Ectodermal cell (in vitro differentiated cells): ENCODE results near the gene CAST.

Experiments used
- H3K27ac ChIP-seq: 2 replicates; pipeline ENCODE4 v1.7.0; 2013; ENCODE audit warnings: mild to moderate bottlenecking, low read depth, low read length; ENCODE audit not compliant: insufficient read depth, poor library complexity, severe bottlenecking
- H3K27me3 ChIP-seq: 2 replicates; pipeline ENCODE4 v1.7.0; 2013; ENCODE audit warnings: mild to moderate bottlenecking, low read length; ENCODE audit not compliant: insufficient read depth, control insufficient read depth, poor library complexity, severe bottlenecking
- H3K36me3 ChIP-seq: one replicate; pipeline ENCODE4 v1.7.0; 2013; ENCODE audit warnings: low read length; ENCODE audit not compliant: control insufficient read depth, insufficient read depth
- H3K4me1 ChIP-seq: one replicate; pipeline ENCODE4 v1.7.0; 2013; ENCODE audit warnings: low read length; ENCODE audit not compliant: control insufficient read depth, insufficient read depth
- H3K4me3 ChIP-seq: 2 replicates; pipeline ENCODE4 v1.7.0; 2013; ENCODE audit warnings: low read depth, low read length, control low read depth; ENCODE audit not compliant: insufficient read depth
- H3K9me3 ChIP-seq: 2 replicates; pipeline ENCODE4 v1.7.0; 2013; ENCODE audit warnings: mild to moderate bottlenecking, low read length, moderate library complexity; ENCODE audit not compliant: control insufficient read depth
- WGBS, 2 experiments: methylation state at CpG; one replicate each; pipeline ENCODE4 v1.1.7; 2013; ENCODE audit warnings: missing lambda C conversion rate in 2 of 2; 5-methylcytosine and 5-hydroxymethylcytosine counted together

CAST gene

DNA sequence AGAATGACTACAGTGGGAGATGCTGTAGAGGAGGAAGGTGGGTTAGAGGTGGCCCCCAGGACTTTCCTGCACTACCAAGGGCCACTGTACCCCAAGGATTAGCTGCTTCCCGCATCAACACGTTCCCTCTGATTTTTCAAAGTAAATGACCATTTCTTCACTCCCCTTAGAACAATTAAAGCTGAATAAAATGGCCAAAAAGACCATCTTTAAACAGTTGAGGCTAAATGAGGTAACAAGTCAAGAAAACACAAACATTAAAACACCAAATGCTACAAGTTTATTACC is 146.3 kb downstream of the CAST start:
- no peaks in the 10 kb centered on the region for H3K9me3 ChIP-seq
- no peaks in the 10 kb centered on the region for H3K4me1 ChIP-seq
- 12 to 23% methylated on average over 2 of the region's 2 CpGs for WGBS, 2 experiments
- H3K36me3 ChIP-seq = no peaks in the 10 kb centered on the region
- H3K27me3 ChIP-seq = no peaks in the 10 kb centered on the region
- H3K27ac ChIP-seq = no peak overlapping the region
- H3K4me3 ChIP-seq = peak overlapping the region; percentile 58

DNA sequence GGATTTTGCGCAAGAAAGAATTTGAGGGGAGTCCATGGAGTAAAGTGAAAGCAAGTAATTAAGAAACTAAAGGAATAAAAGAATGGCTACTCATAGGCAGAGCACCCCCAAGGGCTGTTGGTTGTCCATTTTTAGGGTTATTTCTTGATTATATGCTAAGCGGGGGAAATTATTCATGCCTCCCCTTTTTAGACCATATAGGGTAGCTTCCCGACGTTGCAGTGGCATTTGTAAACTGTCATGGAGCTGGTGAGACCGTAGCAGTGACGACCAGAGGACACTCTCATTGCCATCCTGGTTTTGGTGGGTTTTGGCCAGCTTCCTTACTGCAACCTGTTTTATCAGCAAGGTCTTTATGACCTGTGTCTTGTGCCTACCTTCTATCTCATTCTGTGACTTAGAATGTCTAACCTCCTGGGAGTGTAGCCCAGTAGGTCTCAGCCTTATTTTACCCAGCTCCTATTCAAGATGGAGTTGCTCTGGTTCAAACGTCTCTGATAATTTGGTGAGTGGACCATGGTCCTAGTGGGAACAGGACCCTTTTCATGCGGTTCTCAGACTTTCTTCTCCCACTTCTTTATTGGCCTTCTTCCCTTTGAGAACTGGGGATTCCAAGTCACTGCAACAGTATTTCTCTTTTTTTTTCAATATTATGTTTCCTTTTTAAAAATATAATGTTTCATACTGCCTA is 146.8 kb downstream of the CAST start:
- Histone ChIP-seq H3K4me1 (no peaks in the 10 kb centered on the region), H3K27me3 (no peaks in the 10 kb centered on the region), H3K36me3 (no peaks in the 10 kb centered on the region), H3K4me3 (no peak overlapping the region), H3K27ac (no peak overlapping the region), H3K9me3 (no peaks in the 10 kb centered on the region)
- 90 to 96% methylated on average over 8 of the region's 8 CpGs for WGBS, 2 experiments

- Histone ChIP-seq H3K4me3 (no peak overlapping the region), H3K4me1 (no peaks in the 10 kb centered on the region), H3K9me3 (no peaks in the 10 kb centered on the region), H3K27me3 (no peaks in the 10 kb centered on the region), H3K36me3 (no peaks in the 10 kb centered on the region), H3K27ac (no peak overlapping the region)
- WGBS, 2 experiments = 93 to 96% methylated on average over 9 of the region's 9 CpGs
Measured at GRCh38 chr5:96809921-96810320, 147.7 kb downstream of the CAST start.

- Histone ChIP-seq H3K27ac (no peak overlapping the region), H3K9me3 (no peaks in the 10 kb centered on the region), H3K4me1 (no peaks in the 10 kb centered on the region), H3K36me3 (no peaks in the 10 kb centered on the region), H3K27me3 (no peaks in the 10 kb centered on the region), H3K4me3 (no peak overlapping the region)
Measured at GRCh38 chr5:96812851-96813250, 150.7 kb downstream of the CAST start.

GRCh38 chr5:96814041-96814440 is 151.9 kb downstream of the CAST start:
- no peak overlapping the region for H3K4me3 ChIP-seq
- no peaks in the 10 kb centered on the region for H3K9me3 ChIP-seq
- H3K4me1 ChIP-seq = no peaks in the 10 kb centered on the region
- no peaks in the 10 kb centered on the region for H3K27me3 ChIP-seq
- no peak overlapping the region for H3K27ac ChIP-seq
- no peaks in the 10 kb centered on the region for H3K36me3 ChIP-seq
- WGBS, 2 experiments = 89 to 94% methylated on average over 2 of the region's 3 CpGs

DNA sequence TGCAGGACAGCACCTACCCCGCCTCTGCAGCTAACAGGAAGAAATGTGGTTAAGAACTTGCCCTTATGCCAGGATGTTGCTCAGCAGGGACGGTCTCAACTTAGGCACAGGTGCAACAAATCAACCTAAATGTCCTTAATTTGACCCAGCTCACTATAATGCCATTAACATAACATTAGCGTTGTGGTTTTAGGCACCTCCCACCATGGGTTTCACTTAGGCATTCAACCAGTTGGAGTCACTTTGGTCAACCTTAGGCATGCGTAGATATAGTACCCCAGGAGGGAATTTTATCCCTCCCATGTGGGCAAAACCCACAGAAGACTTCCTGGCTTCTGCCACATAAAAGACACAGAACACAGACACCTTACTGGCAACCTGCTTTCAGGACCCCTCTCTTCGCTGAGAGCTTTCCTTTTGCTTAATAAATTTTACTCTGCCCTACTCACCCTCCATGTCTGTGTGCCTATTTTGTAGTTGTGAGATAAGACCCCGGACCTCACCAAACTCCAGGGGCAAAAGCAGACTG is 154.3 kb downstream of the CAST start:
- H3K36me3 ChIP-seq = no peaks in the 10 kb centered on the region
- H3K9me3 ChIP-seq = no peaks in the 10 kb centered on the region
- H3K27ac ChIP-seq = no peak overlapping the region
- no peak overlapping the region for H3K4me3 ChIP-seq
- no peaks in the 10 kb centered on the region for H3K27me3 ChIP-seq
- 65 to 66% methylated on average over 6 of the region's 6 CpGs for WGBS, 2 experiments
- H3K4me1 ChIP-seq = no peaks in the 10 kb centered on the region

DNA sequence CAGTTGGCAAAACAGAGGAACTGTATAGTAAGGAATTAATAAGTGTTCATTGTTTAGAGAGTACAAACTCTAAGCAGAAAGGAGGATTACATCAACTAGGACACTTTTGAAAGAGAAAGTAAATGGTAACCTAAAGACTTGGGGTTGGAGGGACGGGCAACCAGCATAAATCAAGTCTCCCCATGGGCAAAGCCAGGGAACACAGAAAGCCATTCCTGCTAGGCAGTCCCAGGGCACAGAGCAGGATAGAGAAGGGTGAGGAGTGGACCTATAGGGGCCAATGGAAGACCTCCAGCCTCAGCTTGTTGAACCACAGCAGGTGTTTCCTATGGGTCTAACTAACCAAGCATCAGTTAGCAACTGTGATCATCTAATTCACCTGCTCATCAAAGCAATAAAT is 154.8 kb downstream of the CAST start:
- no peaks in the 10 kb centered on the region for H3K36me3 ChIP-seq
- no peak overlapping the region for H3K4me3 ChIP-seq
- no peaks in the 10 kb centered on the region for H3K27me3 ChIP-seq
- no peaks in the 10 kb centered on the region for H3K9me3 ChIP-seq
- 86 to 90% methylated on average over 1 of the region's 1 CpG for WGBS, 2 experiments
- no peak overlapping the region for H3K27ac ChIP-seq
- H3K4me1 ChIP-seq = no peaks in the 10 kb centered on the region

DNA sequence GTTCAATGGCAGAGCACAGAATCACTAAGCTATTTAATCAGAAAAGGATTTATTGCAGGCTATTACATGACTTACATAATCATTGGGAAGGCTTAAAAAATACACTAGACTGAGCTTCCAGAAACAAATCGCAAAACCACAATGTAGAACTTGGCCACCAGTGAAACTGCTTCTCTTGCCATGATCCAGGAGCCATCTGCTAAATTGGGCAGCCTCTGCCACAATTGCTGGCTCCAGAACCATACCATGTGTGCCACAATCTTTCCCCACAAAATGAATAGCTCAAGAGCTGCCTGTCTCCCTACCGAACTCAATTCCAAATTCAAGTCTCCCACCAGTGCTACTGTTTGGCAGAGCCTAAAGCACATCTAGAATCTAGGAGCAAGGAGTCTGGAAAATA is 155.3 kb downstream of the CAST start:
- H3K4me3 ChIP-seq = no peak overlapping the region
- WGBS, 2 experiments = 92% methylated on average over 2 of the region's 2 CpGs
- H3K36me3 ChIP-seq = no peaks in the 10 kb centered on the region
- H3K4me1 ChIP-seq = no peaks in the 10 kb centered on the region
- H3K9me3 ChIP-seq = no peaks in the 10 kb centered on the region
- H3K27me3 ChIP-seq = no peaks in the 10 kb centered on the region
- no peak overlapping the region for H3K27ac ChIP-seq

DNA sequence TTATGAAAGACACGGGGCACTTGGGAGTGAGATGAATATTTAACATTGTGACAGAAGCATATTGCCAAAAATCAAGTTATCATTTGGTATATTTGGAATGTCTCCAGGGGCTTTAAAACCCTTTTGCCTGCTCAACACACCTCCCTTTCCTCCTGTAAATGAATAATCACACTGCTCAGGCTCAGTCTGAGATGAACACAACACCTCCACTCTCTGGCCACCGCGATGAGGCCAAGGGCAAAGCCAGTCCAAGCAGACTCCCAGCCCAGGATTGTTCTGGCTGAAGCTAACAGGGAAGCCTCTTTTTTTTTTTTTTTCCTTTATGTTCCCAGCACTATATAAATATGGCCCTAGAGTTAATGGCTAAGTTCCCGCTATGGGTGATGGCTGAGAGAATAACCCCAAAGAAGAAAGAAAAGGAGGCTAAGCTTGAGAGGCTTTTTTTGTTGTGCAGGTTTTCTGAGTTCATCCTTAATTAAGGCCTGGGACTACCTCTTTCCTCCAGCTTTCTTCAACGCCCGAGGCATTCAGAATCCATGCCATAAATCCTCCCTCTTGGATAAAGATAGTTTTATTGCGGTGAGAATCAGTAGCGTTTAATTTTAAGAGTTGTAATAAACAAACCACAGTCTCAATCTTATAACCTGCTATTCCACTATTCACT is 156.1 kb downstream of the CAST start:
- no peaks in the 10 kb centered on the region for H3K27me3 ChIP-seq
- 92 to 98% methylated on average over 4 of the region's 8 CpGs for WGBS, 2 experiments
- H3K4me3 ChIP-seq = no peak overlapping the region
- H3K4me1 ChIP-seq = no peaks in the 10 kb centered on the region
- H3K27ac ChIP-seq = no peak overlapping the region
- H3K9me3 ChIP-seq = no peaks in the 10 kb centered on the region
- no peaks in the 10 kb centered on the region for H3K36me3 ChIP-seq

DNA sequence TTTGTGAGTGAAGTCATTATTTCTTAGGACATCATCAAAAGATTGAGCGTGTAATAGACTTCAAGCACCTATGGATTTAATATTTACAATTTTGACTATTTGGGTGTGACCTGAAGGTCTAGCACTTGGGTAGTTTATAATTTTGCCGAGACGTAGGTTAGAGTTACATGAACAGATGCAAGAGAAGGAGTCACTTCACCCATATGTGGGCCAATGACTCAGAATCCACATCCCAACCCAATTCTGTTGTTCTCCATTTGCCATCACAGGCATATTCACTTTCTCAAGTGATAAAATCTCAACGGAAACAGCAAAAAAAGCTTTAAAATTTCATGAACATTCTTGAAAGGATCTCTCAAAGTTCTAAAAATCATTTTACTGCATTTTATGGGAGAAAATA is 157.6 kb downstream of the CAST start:
- H3K36me3 ChIP-seq = no peaks in the 10 kb centered on the region
- no peak overlapping the region for H3K4me3 ChIP-seq
- H3K27me3 ChIP-seq = no peaks in the 10 kb centered on the region
- H3K27ac ChIP-seq = no peak overlapping the region
- 94 to 100% methylated on average over 4 of the region's 4 CpGs for whole genome bisulfite sequencing, 2 experiments
- no peaks in the 10 kb centered on the region for H3K4me1 ChIP-seq
- no peaks in the 10 kb centered on the region for H3K9me3 ChIP-seq
